Stimulated activated naive CD4-positive, alpha-beta T cell treated with Interleukin-2 at 50 U/mL for 16 hours (primary cell): ENCODE measurements around the gene FAM20A.
"Not testable (repeated sequence)": the region's sequence is repeated elsewhere in the genome, so short reads cannot be mapped to it uniquely, and the experiment has no call there.

Experiments used
- DNase-seq: peaks from one replicate; lab custom pipeline; 2025; lab: John Stamatoyannopoulos, UW

The FAM20A gene

GRCh38 chr17:68519911-68520310, 81.3 kb downstream of the FAM20A start:
- no peak for DNase-seq

GRCh38 chr17:68519051-68519450, 82.1 kb downstream of the FAM20A start:
- DNase-seq, result not testable (repeated sequence)

GRCh38 chr17:68518063-68518815, 82.9 kb downstream of the FAM20A start:
- no peak for DNase-seq

- DNase-seq, result not testable (repeated sequence)
Measured at GRCh38 chr17:68517605-68518004, 83.6 kb downstream of the FAM20A start.

GRCh38 chr17:68516732-68517131, 84.4 kb downstream of the FAM20A start:
- no peak for DNase-seq

- no peak for DNase-seq
Measured at GRCh38 chr17:68514831-68515635, 86.1 kb downstream of the FAM20A start.

- no peak for DNase-seq
Measured at GRCh38 chr17:68513932-68514331, 87.2 kb downstream of the FAM20A start.

GRCh38 chr17:68512960-68513474, 88.2 kb downstream of the FAM20A start:
- no peak for DNase-seq

- DNase-seq, result peak; percentile 91
Measured at GRCh38 chr17:68512247-68512959, 88.8 kb downstream of the FAM20A start, which contains the start of gene PRKAR1A. Gene PRKAR1A (plus strand): TSS chr17:68512430. CDS start chr17:68515400, 2,970 bp downstream.

- peak; percentile 53 for DNase-seq
Measured at GRCh38 chr17:68511671-68512246, 89.4 kb downstream of the FAM20A start.

- DNase-seq, result no peak
Measured at GRCh38 chr17:68511254-68511670, 89.9 kb downstream of the FAM20A start.

- DNase-seq, result no peak
Measured at GRCh38 chr17:68509141-68510057, 91.8 kb downstream of the FAM20A start.

- no peak for DNase-seq
Measured at GRCh38 chr17:68507576-68507975, 93.6 kb downstream of the FAM20A start.

GRCh38 chr17:68505951-68506350, 95.2 kb downstream of the FAM20A start:
- DNase-seq, result no peak

- DNase-seq, result no peak
Measured at GRCh38 chr17:68501074-68501473, 100.1 kb downstream of the FAM20A start.

GRCh38 chr17:68499587-68499986, 101.6 kb downstream of the FAM20A start:
- no peak for DNase-seq

- no peak for DNase-seq
Measured at GRCh38 chr17:68498479-68499326, 102.5 kb downstream of the FAM20A start.

- DNase-seq, result no peak
Measured at GRCh38 chr17:68497885-68498319, 103.3 kb downstream of the FAM20A start.

GRCh38 chr17:68495081-68495480, 106.1 kb downstream of the FAM20A start:
- DNase-seq, result no peak
